Esophagus squamous epithelium (tissue), 5 donors: ENCODE measurements around the gene STK10. TPM values are rescaled to one million over a fixed set of nuclear protein-coding genes. Genes with fewer than 3 reads are reported as not detected.

ENCODE experiments used
- DNase-seq: peaks from one replicate; lab custom pipeline; 2025; lab: John Stamatoyannopoulos, UW
- H3K27ac ChIP-seq, 4 donors: fragments of 200-600 bp; sonication (generic); one replicate each; pipeline ENCODE4 v1.5.1; 2016 to 2019; ENCODE audit warnings: mild to moderate bottlenecking in 1 of 4
- H3K27me3 ChIP-seq, 4 donors: fragments of 200-600 bp; sonication (generic); 1 replicate in 3 of 4; 2 replicates in 1 of 4; pipeline versions ENCODE4 v1.5.1 to v1.6.0; 2017 to 2021; ENCODE audit warnings: antibody characterized with exemption in 1 of 4
- H3K36me3 ChIP-seq, 3 donors: fragments of 200-600 bp; sonication (generic); one replicate each; pipeline ENCODE4 v1.5.1; 2016 to 2019
- H3K4me1 ChIP-seq, 3 donors: fragments of 200-600 bp; sonication (generic); one replicate each; pipeline ENCODE4 v1.5.1; 2017 to 2019
- H3K4me3 ChIP-seq, 4 donors: fragments of 200-600 bp; sonication (generic); 1 replicate in 3 of 4; 2 replicates in 1 of 4; pipeline ENCODE4 v1.5.1; 2016 to 2019; ENCODE audit warnings: mild to moderate bottlenecking in 2 of 4, moderate library complexity in 1 of 4
- H3K9me3 ChIP-seq, 3 donors: fragments of 200-600 bp; sonication (generic); one replicate each; pipeline ENCODE4 v1.5.1; 2016 to 2019
- POLR2A ChIP-seq, 4 donors: fragments of 450-650 bp; IDR thresholded peaks; one replicate each; pipeline ENCODE4 v1.6.1; 2017; ENCODE audit warnings: antibody characterized with exemption in 4 of 4, mild to moderate bottlenecking in 4 of 4, moderate library complexity in 3 of 4
- WGBS, 2 donors: methylation state at CpG; one replicate each; pipeline ENCODE4 v1.1.5; 2018; 5-methylcytosine and 5-hydroxymethylcytosine counted together
- intact Hi-C: fragments of 100-400 bp; cut with DNase I; formaldehyde crosslinking; loops from one replicate; pipeline ENCODE4 v1.15.0; 2022
- total RNA-seq, 4 donors: library from RNA; depleted of rRNA; stranded (reverse); fragments of >200 nt; gene quantifications; one replicate each; pipeline ENCODE4 v1.1.0, GENCODE V29; 2016
- TF ChIP-seq, protein P1 (sequence below), 6 experiments: fragments of 450-650 bp in 4 of 6; fragments of 200-600 bp in 2 of 6; sonication (generic) in 2 of 6; IDR thresholded peaks; one replicate each; pipeline ENCODE4 v1.5.1; 2016 to 2019; ENCODE audit warnings: antibody characterized with exemption in 6 of 6, mild to moderate bottlenecking in 4 of 6, moderate library complexity in 4 of 6
- donor health status: DM: yes; HTN: yes; CAD: no.

STK10 gene
- total RNA-seq, 4 donors from 2014 or later: 5.4 to 15.6 (median 8.9) TPM

- Histone ChIP-seq H3K4me3 (peak overlapping the region; percentile 79 to 97 (median 92)), H3K27me3 (no peaks in the 10 kb centered on the region), H3K27ac (peak overlapping the region; percentile 94 to 98 (median 96)), H3K4me1 (peaks cover 17 to 45% (median 28%) of the 10 kb centered on the region in 3 donors), H3K36me3 (no peaks in the 10 kb centered on the region), H3K9me3 (no peaks in the 10 kb centered on the region)
- DNase-seq: no peak
- intact Hi-C loops: no loop called here
- 30 to 34% methylated on average over 30 to 37 of the region's 37 CpGs for WGBS, 2 donors
- TF ChIP-seq, protein P1, sequence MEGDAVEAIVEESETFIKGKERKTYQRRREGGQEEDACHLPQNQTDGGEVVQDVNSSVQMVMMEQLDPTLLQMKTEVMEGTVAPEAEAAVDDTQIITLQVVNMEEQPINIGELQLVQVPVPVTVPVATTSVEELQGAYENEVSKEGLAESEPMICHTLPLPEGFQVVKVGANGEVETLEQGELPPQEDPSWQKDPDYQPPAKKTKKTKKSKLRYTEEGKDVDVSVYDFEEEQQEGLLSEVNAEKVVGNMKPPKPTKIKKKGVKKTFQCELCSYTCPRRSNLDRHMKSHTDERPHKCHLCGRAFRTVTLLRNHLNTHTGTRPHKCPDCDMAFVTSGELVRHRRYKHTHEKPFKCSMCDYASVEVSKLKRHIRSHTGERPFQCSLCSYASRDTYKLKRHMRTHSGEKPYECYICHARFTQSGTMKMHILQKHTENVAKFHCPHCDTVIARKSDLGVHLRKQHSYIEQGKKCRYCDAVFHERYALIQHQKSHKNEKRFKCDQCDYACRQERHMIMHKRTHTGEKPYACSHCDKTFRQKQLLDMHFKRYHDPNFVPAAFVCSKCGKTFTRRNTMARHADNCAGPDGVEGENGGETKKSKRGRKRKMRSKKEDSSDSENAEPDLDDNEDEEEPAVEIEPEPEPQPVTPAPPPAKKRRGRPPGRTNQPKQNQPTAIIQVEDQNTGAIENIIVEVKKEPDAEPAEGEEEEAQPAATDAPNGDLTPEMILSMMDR (IDR thresholded peaks at IDR 0.05): no peak
- TF ChIP-seq POLR2A (IDR thresholded peaks at IDR 0.05): no peak
These were observed 180.6 kb downstream of the STK10 start for GRCh38 chr5:172007175-172008110.

DNA sequence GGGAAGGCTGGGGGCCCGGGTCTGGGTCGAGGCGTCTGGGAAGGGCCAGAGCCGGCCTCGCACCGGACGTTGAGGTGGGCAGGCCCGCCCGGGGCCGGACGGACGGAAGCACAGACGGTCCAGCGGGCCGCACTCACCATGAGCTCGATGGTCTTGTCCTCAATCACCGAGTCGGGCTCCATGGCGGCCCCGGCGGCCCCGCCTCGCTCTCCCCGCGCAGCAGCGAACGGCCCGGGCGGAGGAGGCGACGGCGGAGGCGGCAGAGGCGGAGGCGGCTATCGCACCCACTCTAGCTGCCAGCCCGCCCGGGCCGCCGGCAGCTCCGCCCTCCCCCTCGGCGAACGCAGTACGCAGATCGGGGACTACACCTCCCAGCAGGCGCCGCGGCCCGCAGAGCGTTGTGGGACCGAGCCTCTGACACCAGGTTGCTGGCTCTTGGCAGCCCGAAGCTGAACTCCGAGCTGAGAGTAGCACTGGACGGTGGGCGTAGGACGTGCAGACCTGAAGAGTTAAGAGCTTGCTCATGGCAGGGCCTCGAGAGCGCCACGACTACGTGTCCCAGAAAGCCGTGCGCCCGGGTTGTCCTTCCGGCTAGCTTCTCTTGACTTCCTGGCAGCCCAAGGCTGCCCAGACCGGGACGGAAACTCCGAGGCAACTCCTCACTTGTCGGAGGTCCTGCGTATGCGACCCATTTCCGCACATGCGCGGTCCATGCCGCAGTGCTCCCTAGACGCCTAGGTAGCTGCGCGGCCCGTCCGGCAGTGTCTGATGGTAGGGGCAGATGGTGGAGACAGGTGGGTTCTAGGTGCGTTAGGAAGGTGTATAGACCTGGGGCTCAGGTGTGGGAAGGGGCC is 181.5 kb downstream of the STK10 start, which contains the start of gene FBXW11:
Gene FBXW11, minus strand, starts transcription at position 318 of the 854 bp plus-strand sequence. Its CDS starts 136 bp downstream, at position 182.
- H3K36me3 ChIP-seq: no peaks in the 10 kb centered on the region
- intact Hi-C loops: no loop called here
- H3K9me3 ChIP-seq: no peaks in the 10 kb centered on the region
- peak; percentile 72 for DNase-seq
- peak within 1 kb of the TSS; percentile 94 to 98 (median 96) for H3K27ac ChIP-seq
- peak in 3 of 4 donors; percentile 60 to 91 (median 77) for TF ChIP-seq POLR2A (IDR thresholded peaks at IDR 0.05)
- TF ChIP-seq, protein P1 (IDR thresholded peaks at IDR 0.05): no peak
- H3K4me3 ChIP-seq: peak within 1 kb of the TSS; percentile 79 to 97 (median 92)
- 1% methylated on average over 14 of the region's 81 CpGs; no CpG with 5 or more reads in 1 of the 2 donors for WGBS, 2 donors
- no peaks in the 10 kb centered on the region for H3K27me3 ChIP-seq
- H3K4me1 ChIP-seq: peaks cover 17 to 54% (median 34%) of the 10 kb centered on the region in 3 donors

DNA sequence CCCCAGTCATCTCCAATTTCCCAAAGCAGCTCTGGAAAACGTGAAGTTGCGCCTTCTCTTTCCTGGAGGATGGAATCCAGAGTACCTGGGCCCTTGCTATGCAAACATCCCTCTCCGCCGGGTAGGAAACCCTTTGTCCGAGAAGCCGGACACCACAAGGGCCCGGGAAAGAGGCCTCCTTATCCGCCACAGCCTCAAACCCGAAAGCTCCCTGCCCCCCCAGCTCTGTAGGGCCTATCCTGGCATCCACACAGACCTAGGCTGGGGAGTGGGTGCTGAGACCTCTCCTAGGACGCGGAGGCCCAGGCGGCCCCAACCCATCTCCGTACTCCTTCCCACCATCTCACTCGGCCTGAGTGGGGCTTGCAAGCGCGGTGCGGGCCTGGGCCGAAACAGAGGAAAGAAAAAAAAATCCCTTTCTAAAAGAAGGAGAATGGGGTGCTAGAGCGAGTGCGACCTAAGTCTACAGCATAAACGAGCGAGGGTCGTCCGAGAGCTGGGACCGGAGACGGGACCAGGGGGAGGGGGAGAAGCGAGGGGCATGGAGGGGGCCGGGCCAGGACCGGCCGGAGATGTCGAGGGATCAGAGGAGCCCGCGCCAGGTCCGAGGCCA is 182.2 kb downstream of the STK10 start:
- 1% methylated on average over 15 to 18 of the region's 34 CpGs for WGBS, 2 donors
- TF ChIP-seq, protein P1 (IDR thresholded peaks at IDR 0.05): no peak
- TF ChIP-seq POLR2A (IDR thresholded peaks at IDR 0.05): no peak

DNA sequence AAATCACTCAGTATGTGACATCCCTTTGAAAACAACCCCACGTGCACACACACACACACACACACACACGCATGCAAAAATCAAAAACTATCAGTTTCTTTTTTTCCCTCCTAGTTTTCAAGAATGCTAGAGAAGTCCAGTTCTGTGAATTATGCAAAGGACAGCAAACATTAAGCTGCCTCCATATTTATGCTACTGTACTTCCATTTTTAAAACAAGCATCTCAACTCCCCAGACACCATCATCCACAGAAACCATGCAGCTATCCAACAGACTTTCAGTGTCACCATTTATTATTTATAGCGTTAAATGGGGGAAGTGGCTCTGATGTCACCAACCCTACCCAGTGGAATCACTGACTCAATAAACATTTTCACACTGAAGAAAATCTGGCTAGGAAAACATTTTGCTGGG is 183.2 kb downstream of the STK10 start:
- no peak for DNase-seq
- H3K4me1 ChIP-seq: peaks cover 26 to 70% (median 43%) of the 10 kb centered on the region in 3 donors
- peak overlapping the region; percentile 94 to 98 (median 96) for H3K27ac ChIP-seq
- H3K36me3 ChIP-seq: no peaks in the 10 kb centered on the region
- TF ChIP-seq POLR2A (IDR thresholded peaks at IDR 0.05): no peak
- TF ChIP-seq, protein P1 (IDR thresholded peaks at IDR 0.05): no peak
- whole genome bisulfite sequencing, 2 donors: 20 to 31% methylated on average over 3 of the region's 3 CpGs
- peak overlapping the region; percentile 79 to 97 (median 92) for H3K4me3 ChIP-seq
- H3K27me3 ChIP-seq: no peaks in the 10 kb centered on the region
- intact Hi-C loops: no loop called here
- no peaks in the 10 kb centered on the region for H3K9me3 ChIP-seq

More for the DNA sequence above, 182.2 kb downstream of the STK10 start:
- Histone ChIP-seq H3K36me3 (no peaks in the 10 kb centered on the region), H3K27me3 (no peaks in the 10 kb centered on the region), H3K9me3 (no peaks in the 10 kb centered on the region), H3K4me1 (peaks cover 17 to 60% (median 34%) of the 10 kb centered on the region in 3 donors), H3K4me3 (peak overlapping the region; percentile 79 to 97 (median 92)), H3K27ac (peak overlapping the region; percentile 94 to 98 (median 96))
- intact Hi-C loops: no loop called here
- DNase-seq: no peak
